A549 (cell line): ENCODE measurements around the gene CHCHD6. TPM values are rescaled to one million over a fixed set of nuclear protein-coding genes. Genes with fewer than 3 reads are reported as not detected.

ENCODE experiments used
- ATAC-seq, 2 experiments: fragments of 200-7000 bp in 1 of 2; fragments of >200 bp in 1 of 2; cut with Nextera tagmentation in 1 of 2; cut with Tn5 transposase in 1 of 2; 3 replicates each; pipeline versions ENCODE4 v1.8.0 to v1.9.1; 2018 to 2020; ENCODE audit warnings: mild to moderate bottlenecking in 1 of 2, moderate library complexity in 1 of 2
- CTCF ChIA-PET: fragments of 300-600 bp; sonication (Branson Sonifier 250); formaldehyde crosslinking; extraction: SDS; loops from one replicate; lab custom pipeline; 2021; ENCODE audit warnings: antibody characterized with exemption, inconsistent platforms; lab: Yijun Ruan, JAX
- POLR2A ChIA-PET: fragments of 350-600 bp; formaldehyde crosslinking; extraction: SDS; loops from one replicate; lab custom pipeline; 2021; ENCODE audit warnings: antibody characterized with exemption, inconsistent platforms; lab: Yijun Ruan, JAX
- DNase-seq, 2 experiments: peaks; one replicate each; pipeline versions ENCODE4 v3.0.0 to v3.0.0-alpha.2; 2011 to 2016; ENCODE audit warnings: low read depth in 1 of 2, low spot score in 1 of 2
- FAIRE-seq: peaks from 2 replicates; lab custom pipeline; 2011; peaks lifted over from hg19 to GRCh38; lab: Jason Lieb, UNC
- H3K27ac ChIP-seq, 2 experiments: fragments of >200 bp; sonication (Bioruptor Twin); formaldehyde crosslinking; 3 replicates each; pipeline ENCODE4 v1.5.1; 2016 to 2017
- H3K4me1 ChIP-seq: fragments of >200 bp; sonication (Bioruptor Twin); formaldehyde crosslinking; 3 replicates; pipeline ENCODE4 v1.6.1; 2016
- H3K4me2 ChIP-seq: fragments of >200 bp; sonication (Bioruptor Twin); formaldehyde crosslinking; 3 replicates; pipeline ENCODE4 v1.6.1; 2016
- H3K4me3 ChIP-seq: fragments of >200 bp; sonication (Bioruptor Twin); formaldehyde crosslinking; 3 replicates; pipeline ENCODE4 v1.5.1; 2016
- H3K9me3 ChIP-seq: fragments of >200 bp; sonication (Bioruptor Twin); formaldehyde crosslinking; 3 replicates; pipeline ENCODE4 v1.6.1; 2016
- CHD2 ChIP-seq: fragments of 150-350 bp; IDR thresholded peaks from 2 replicates; pipeline ENCODE4 v1.6.1; 2014; ENCODE audit warnings: low read length; ENCODE audit not compliant: partially characterized antibody
- CHD4 ChIP-seq: fragments of 200-600 bp; sonication (generic); IDR thresholded peaks from 2 replicates; pipeline ENCODE4 v1.6.1; 2016; ENCODE audit warnings: antibody characterized with exemption, mild to moderate bottlenecking, borderline replicate concordance
- EHF ChIP-seq: fragments of 250-450 bp; sonication (Bioruptor Pico); IDR thresholded peaks from 2 replicates; pipeline ENCODE4 v1.5.0; 2020; ENCODE audit warnings: mild to moderate bottlenecking
- ESRRA ChIP-seq: fragments of 150-350 bp; IDR thresholded peaks from 2 replicates; pipeline ENCODE4 v1.6.1; 2014; ENCODE audit warnings: mild to moderate bottlenecking, low read length, borderline replicate concordance
- FOSL2 ChIP-seq, 2 experiments: fragments of 450-650 bp in 1 of 2; fragments of >200 bp in 1 of 2; sonication (Bioruptor Twin) in 1 of 2; formaldehyde crosslinking; IDR thresholded peaks; 2 replicates each; pipeline versions ENCODE4 v1.5.0 to v1.6.1; 2016 to 2020; ENCODE audit warnings: mild to moderate bottlenecking in 1 of 2, moderate library complexity in 1 of 2
- GATA3 ChIP-seq: IDR thresholded peaks from 2 replicates; pipeline ENCODE4 v1.6.1; 2012; ENCODE audit warnings: borderline replicate concordance
- HDAC2 ChIP-seq: fragments of 200-600 bp; sonication (generic); IDR thresholded peaks from 2 replicates; pipeline ENCODE4 v1.6.1; 2016
- HEYL ChIP-seq: fragments of 250-450 bp; sonication (Bioruptor Pico); IDR thresholded peaks from 2 replicates; pipeline ENCODE4 v1.8.0; 2021; ENCODE audit warnings: mild to moderate bottlenecking, moderate library complexity
- HOXA7 ChIP-seq: fragments of 250-450 bp; sonication (Bioruptor Pico); IDR thresholded peaks from 2 replicates; pipeline ENCODE4 v1.5.0; 2020; ENCODE audit warnings: mild to moderate bottlenecking, moderate library complexity
- HOXB5 ChIP-seq: fragments of 250-450 bp; sonication (Bioruptor Pico); IDR thresholded peaks from 2 replicates; pipeline ENCODE4 v1.5.0; 2020; ENCODE audit warnings: mild to moderate bottlenecking, moderate library complexity
- JUN ChIP-seq, 2 experiments: fragments of >200 bp; sonication (Bioruptor Twin); formaldehyde crosslinking; IDR thresholded peaks; 2 replicates in 1 of 2; 3 replicates in 1 of 2; pipeline ENCODE4 v1.6.1; 2016 to 2017
- KDM5A ChIP-seq: fragments of 200-600 bp; sonication (generic); IDR thresholded peaks from 2 replicates; pipeline ENCODE4 v1.6.1; 2016; ENCODE audit warnings: antibody characterized with exemption, mild to moderate bottlenecking
- MAX ChIP-seq: IDR thresholded peaks from 2 replicates; pipeline ENCODE4 v1.6.1; 2012
- MAZ ChIP-seq: fragments of 150-350 bp; IDR thresholded peaks from 2 replicates; pipeline ENCODE4 v1.6.1; 2014; ENCODE audit warnings: antibody characterized with exemption, low read depth, low read length, borderline replicate concordance
- MYC ChIP-seq: IDR thresholded peaks from 2 replicates; pipeline ENCODE4 v1.6.1; 2012; ENCODE audit warnings: mild to moderate bottlenecking, inconsistent platforms, low read length, improper control_type of control experiment, borderline replicate concordance
- NR3C1 ChIP-seq: fragments of >200 bp; sonication (Bioruptor Twin); formaldehyde crosslinking; IDR thresholded peaks from 3 replicates; pipeline ENCODE4 v1.6.1; 2017
- PHF8 ChIP-seq: fragments of 200-600 bp; sonication (generic); IDR thresholded peaks from 2 replicates; pipeline ENCODE4 v1.6.1; 2016; ENCODE audit warnings: low read depth, mild to moderate bottlenecking, antibody characterized with exemption, moderate library complexity, borderline replicate concordance
- POLR2A ChIP-seq: IDR thresholded peaks from 2 replicates; pipeline ENCODE4 v1.6.1; 2012; ENCODE audit warnings: mild to moderate bottlenecking, low read length
- POLR2AphosphoS2 ChIP-seq: conservative IDR thresholded peaks from 2 replicates; pipeline ENCODE4 v1.6.1; 2012; ENCODE audit warnings: low read length, improper control_type of control experiment, inconsistent platforms
- RAD21 ChIP-seq, 2 experiments: fragments of >200 bp in 1 of 2; sonication (Bioruptor Twin) in 1 of 2; formaldehyde crosslinking in 1 of 2; IDR thresholded peaks in 1 of 2; conservative IDR thresholded peaks in 1 of 2; 2 replicates in 1 of 2; 3 replicates in 1 of 2; pipeline ENCODE4 v1.6.1; 2012 to 2018; ENCODE audit warnings: inconsistent platforms in 1 of 2
- RCOR1 ChIP-seq: fragments of 150-350 bp; IDR thresholded peaks from 2 replicates; pipeline ENCODE4 v1.6.1; 2014; ENCODE audit warnings: antibody characterized with exemption, low read length, low read depth
- RFX5 ChIP-seq: fragments of 450-650 bp; IDR thresholded peaks from 2 replicates; pipeline ENCODE4 v1.7.1; 2014; ENCODE audit warnings: antibody characterized with exemption, mild to moderate bottlenecking, moderate library complexity
- RNF2 ChIP-seq: fragments of 200-600 bp; sonication (generic); IDR thresholded peaks from 2 replicates; pipeline ENCODE4 v1.6.1; 2016; ENCODE audit warnings: low read depth, mild to moderate bottlenecking, antibody characterized with exemption, moderate library complexity, borderline replicate concordance
- SMC3 ChIP-seq: fragments of >200 bp; sonication (Bioruptor Twin); formaldehyde crosslinking; IDR thresholded peaks from 3 replicates; pipeline ENCODE4 v1.6.1; 2018; ENCODE audit warnings: inconsistent platforms
- TFCP2L1 ChIP-seq: fragments of 250-450 bp; sonication (Bioruptor Pico); IDR thresholded peaks from 2 replicates; pipeline ENCODE4 v1.5.0; 2021; ENCODE audit warnings: mild to moderate bottlenecking
- ZC3H11A ChIP-seq: fragments of 450-650 bp; IDR thresholded peaks from 2 replicates; pipeline ENCODE4 v1.6.1; 2014; ENCODE audit warnings: antibody characterized with exemption, mild to moderate bottlenecking
- ZFP36 ChIP-seq: fragments of 450-650 bp; IDR thresholded peaks from 2 replicates; pipeline ENCODE4 v1.6.1; 2014; ENCODE audit warnings: borderline replicate concordance; ENCODE audit not compliant: partially characterized antibody
- WGBS: methylation state at CpG from one replicate; pipeline ENCODE4 v1.1.6; 2017; ENCODE audit errors: missing lambda C conversion rate; 5-methylcytosine and 5-hydroxymethylcytosine counted together
- polyA plus RNA-seq, 4 experiments: library from polyadenylated mRNA; depleted of rRNA in 3 of 4; stranded (reverse); fragments of >200 nt; fragmentation: RNase III in 1 of 4; extraction: RNeasy Plus Mini Kit Qiagen cat#74134 plus additional on column Dnase treatment in 1 of 4; gene quantifications; 2 replicates in 3 of 4; 3 replicates in 1 of 4; pipeline ENCODE4 v1.2.3, GENCODE V29; 2011 to 2017
- TF ChIP-seq, protein P1 (sequence below): IDR thresholded peaks from 2 replicates; pipeline ENCODE4 v1.6.1; 2012; ENCODE audit warnings: low read depth, borderline replicate concordance
- TF ChIP-seq, protein P2 (sequence below): fragments of 150-350 bp; IDR thresholded peaks from 2 replicates; pipeline ENCODE4 v1.6.1; 2014; ENCODE audit warnings: low read depth, mild to moderate bottlenecking, low read length
- TF ChIP-seq, protein P3 (sequence below): IDR thresholded peaks from 2 replicates; pipeline ENCODE4 v1.6.1; 2012

CHCHD6 gene
- polyA plus RNA-seq, 2 of the 4 experiments (the other 2 are of a cell fraction) = 15.0 to 18.1 TPM

DNA sequence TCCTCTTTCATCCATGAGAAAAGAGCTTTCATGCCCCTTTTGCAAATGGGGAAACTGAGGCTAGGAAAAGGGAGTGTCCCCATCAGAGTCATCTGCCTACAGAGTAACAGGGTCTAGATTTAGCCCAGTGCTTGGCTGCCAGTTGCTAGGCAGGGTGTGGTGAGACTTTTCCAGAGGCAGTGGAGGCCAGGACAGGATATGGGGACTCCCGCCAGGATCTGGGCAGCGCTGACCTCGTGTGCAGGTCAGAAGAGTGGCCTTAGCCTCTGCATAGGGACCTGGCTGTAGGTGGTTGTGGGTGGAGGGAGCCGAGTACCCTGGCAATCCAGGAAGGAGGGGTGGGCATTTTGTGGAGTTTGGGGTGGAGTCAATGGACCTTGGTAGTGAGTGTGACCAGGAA lies 283.1 kb downstream of the CHCHD6 start:
- DNase-seq (no peak), FAIRE-seq (no peak), ATAC-seq (no peak)
- no peak overlapping the region for H3K27ac ChIP-seq
- H3K4me2 ChIP-seq = no peak overlapping the region
- H3K4me1 ChIP-seq = 0 out of 3 replicates have a peak, but pooled peaks cover 5% of the 10 kb centered on the region
- H3K9me3 ChIP-seq = no peaks in the 10 kb centered on the region
- POLR2A ChIA-PET = no interaction called here
- no peak overlapping the region for H3K4me3 ChIP-seq
- TF ChIP-seq TFCP2L1 (no peak), RFX5 (no peak), HOXB5 (CRISPR knock-in tag) (no peak), SMC3 (no peak), ZFP36 (no peak), MAZ (no peak), JUN (IDR thresholded peaks at IDR 0.05) (no peak), HOXA7 (CRISPR knock-in tag) (no peak), RNF2 (no peak), CHD2 (no peak), KDM5A (no peak)
- TF ChIP-seq, protein P1, sequence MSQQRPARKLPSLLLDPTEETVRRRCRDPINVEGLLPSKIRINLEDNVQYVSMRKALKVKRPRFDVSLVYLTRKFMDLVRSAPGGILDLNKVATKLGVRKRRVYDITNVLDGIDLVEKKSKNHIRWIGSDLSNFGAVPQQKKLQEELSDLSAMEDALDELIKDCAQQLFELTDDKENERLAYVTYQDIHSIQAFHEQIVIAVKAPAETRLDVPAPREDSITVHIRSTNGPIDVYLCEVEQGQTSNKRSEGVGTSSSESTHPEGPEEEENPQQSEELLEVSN = no peak
- 100% methylated on average over 4 of the region's 4 CpGs for WGBS
- CTCF ChIA-PET = interaction anchor here (1.3 kb wide), 1 partner anchor 8 kb away, joined by 4 read pairs; no protein-coding TSS in a partner anchor

GRCh38 chr3:126987596-126987995 lies 283.6 kb downstream of the CHCHD6 start:
- Histone ChIP-seq H3K4me1 (0 out of 3 replicates have a peak, but pooled peaks cover 5% of the 10 kb centered on the region), H3K27ac (no peak overlapping the region), H3K9me3 (no peaks in the 10 kb centered on the region), H3K4me2 (no peak overlapping the region), H3K4me3 (no peak overlapping the region)
- ATAC-seq (no peak), DNase-seq (no peak), FAIRE-seq (no peak)
- ChIA-PET CTCF (no interaction called here), POLR2A (no interaction called here)
- TF ChIP-seq POLR2AphosphoS2 (no peak), GATA3 (no peak), RCOR1 (no peak), PHF8 (no peak), HEYL (CRISPR knock-in tag) (no peak), EHF (CRISPR knock-in tag) (no peak), HDAC2 (no peak), POLR2A (no peak), FOSL2 (IDR thresholded peaks at IDR 0.05) (no peak), FOSL2 (CRISPR knock-in tag; IDR thresholded peaks at IDR 0.05) (no peak), MYC (no peak)
- TF ChIP-seq, protein P2, sequence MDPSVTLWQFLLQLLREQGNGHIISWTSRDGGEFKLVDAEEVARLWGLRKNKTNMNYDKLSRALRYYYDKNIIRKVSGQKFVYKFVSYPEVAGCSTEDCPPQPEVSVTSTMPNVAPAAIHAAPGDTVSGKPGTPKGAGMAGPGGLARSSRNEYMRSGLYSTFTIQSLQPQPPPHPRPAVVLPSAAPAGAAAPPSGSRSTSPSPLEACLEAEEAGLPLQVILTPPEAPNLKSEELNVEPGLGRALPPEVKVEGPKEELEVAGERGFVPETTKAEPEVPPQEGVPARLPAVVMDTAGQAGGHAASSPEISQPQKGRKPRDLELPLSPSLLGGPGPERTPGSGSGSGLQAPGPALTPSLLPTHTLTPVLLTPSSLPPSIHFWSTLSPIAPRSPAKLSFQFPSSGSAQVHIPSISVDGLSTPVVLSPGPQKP = no peak
- WGBS = 83% methylated on average over 1 of the region's 8 CpGs

- 90% methylated on average over 16 of the region's 26 CpGs for WGBS
- Histone ChIP-seq H3K9me3 (no peaks in the 10 kb centered on the region), H3K4me2 (no peak overlapping the region), H3K4me1 (0 out of 3 replicates have a peak, but pooled peaks cover 5% of the 10 kb centered on the region), H3K4me3 (no peak overlapping the region), H3K27ac (no peak overlapping the region)
- CTCF ChIA-PET = no interaction called here
- POLR2A ChIA-PET = no interaction called here
- no peak for FAIRE-seq
- DNase-seq = no peak
- ATAC-seq = no peak
- TF ChIP-seq MAX (no peak), FOSL2 (IDR thresholded peaks at IDR 0.05) (no peak), FOSL2 (CRISPR knock-in tag; IDR thresholded peaks at IDR 0.05) (no peak), HDAC2 (no peak), NR3C1 (no peak), MAZ (no peak), ZC3H11A (no peak), RCOR1 (no peak), MYC (no peak), RAD21 (conservative IDR thresholded peaks at IDR 0.05 in 1 of 2, IDR thresholded peaks at IDR 0.05 in 1 of 2) (no peak), HOXA7 (CRISPR knock-in tag) (no peak), HOXB5 (CRISPR knock-in tag) (no peak), CHD4 (no peak), ESRRA (no peak), KDM5A (no peak)
- TF ChIP-seq, protein P3, sequence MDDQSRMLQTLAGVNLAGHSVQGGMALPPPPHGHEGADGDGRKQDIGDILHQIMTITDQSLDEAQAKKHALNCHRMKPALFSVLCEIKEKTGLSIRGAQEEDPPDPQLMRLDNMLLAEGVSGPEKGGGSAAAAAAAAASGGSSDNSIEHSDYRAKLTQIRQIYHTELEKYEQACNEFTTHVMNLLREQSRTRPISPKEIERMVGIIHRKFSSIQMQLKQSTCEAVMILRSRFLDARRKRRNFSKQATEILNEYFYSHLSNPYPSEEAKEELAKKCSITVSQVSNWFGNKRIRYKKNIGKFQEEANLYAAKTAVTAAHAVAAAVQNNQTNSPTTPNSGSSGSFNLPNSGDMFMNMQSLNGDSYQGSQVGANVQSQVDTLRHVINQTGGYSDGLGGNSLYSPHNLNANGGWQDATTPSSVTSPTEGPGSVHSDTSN = no peak
Measured at GRCh38 chr3:126988451-126989021, 284.5 kb downstream of the CHCHD6 start.
